Hepatocyte (in vitro differentiated cells): Measurements from ENCODE around the gene PRKCA. TPM values are rescaled to one million over a fixed set of nuclear protein-coding genes. Genes with fewer than 3 reads are reported as not detected.

Experiments used
- DNase-seq: peaks from one replicate; pipeline ENCODE4 v3.0.0-alpha.2; 2016; ENCODE audit warnings: low spot score
- H2AFZ ChIP-seq: fragments of 200-600 bp; sonication (generic); 2 replicates; pipeline ENCODE4 v1.6.0; 2016; ENCODE audit warnings: antibody characterized with exemption, mild to moderate bottlenecking
- H3K27ac ChIP-seq: fragments of 200-600 bp; sonication (generic); 2 replicates; pipeline ENCODE4 v1.5.1; 2016; ENCODE audit warnings: mild to moderate bottlenecking
- H3K27me3 ChIP-seq: fragments of 200-600 bp; sonication (generic); 2 replicates; pipeline ENCODE4 v1.6.1; 2016
- H3K36me3 ChIP-seq: fragments of 200-600 bp; sonication (generic); replicated peaks from 2 replicates; pipeline ENCODE4 v1.5.1; 2016; ENCODE audit warnings: low read depth; ENCODE audit not compliant: insufficient read depth
- H3K4me1 ChIP-seq: fragments of 200-600 bp; sonication (generic); 2 replicates; pipeline ENCODE4 v1.5.1; 2016; ENCODE audit warnings: mild to moderate bottlenecking, moderate library complexity; ENCODE audit not compliant: insufficient read depth
- H3K4me2 ChIP-seq: fragments of 200-600 bp; sonication (generic); 2 replicates; pipeline ENCODE4 v1.6.0; 2016
- H3K4me3 ChIP-seq: fragments of 200-600 bp; sonication (generic); 2 replicates; pipeline ENCODE4 v1.5.1; 2016; ENCODE audit warnings: mild to moderate bottlenecking
- H3K79me2 ChIP-seq: fragments of 200-600 bp; sonication (generic); 2 replicates; pipeline ENCODE4 v1.6.0; 2017; ENCODE audit warnings: mild to moderate bottlenecking
- H3K9me2 ChIP-seq: fragments of 200-600 bp; sonication (generic); replicated peaks from 2 replicates; pipeline ENCODE4 v1.6.0; 2017; ENCODE audit warnings: mild to moderate bottlenecking; ENCODE audit not compliant: insufficient read depth
- H3K9me3 ChIP-seq: fragments of 200-600 bp; sonication (generic); 2 replicates; pipeline ENCODE4 v1.5.1; 2016; ENCODE audit warnings: low read depth, mild to moderate bottlenecking
- H4K20me1 ChIP-seq: fragments of 200-600 bp; sonication (generic); 2 replicates; pipeline ENCODE4 v1.6.0; 2016; ENCODE audit warnings: mild to moderate bottlenecking; ENCODE audit not compliant: insufficient read depth, poor library complexity, severe bottlenecking
- EZH2 ChIP-seq: fragments of 200-600 bp; sonication (generic); IDR thresholded peaks from 2 replicates; pipeline ENCODE4 v1.6.1; 2016; ENCODE audit warnings: antibody characterized with exemption, mild to moderate bottlenecking, borderline replicate concordance
- EZH2phosphoT487 ChIP-seq: fragments of 200-600 bp; sonication (generic); IDR thresholded peaks from one replicate; pipeline ENCODE4 v1.6.1; 2018; ENCODE audit warnings: antibody characterized with exemption, mild to moderate bottlenecking, low read depth, moderate library complexity; ENCODE audit not compliant: unreplicated experiment, severe bottlenecking
- WGBS: methylation state at CpG from one replicate; pipeline ENCODE4 v1.1.6; 2016; ENCODE audit warnings: low lambda C conversion rate; ENCODE audit errors: missing lambda C conversion rate; 5-methylcytosine and 5-hydroxymethylcytosine counted together
- polyA plus RNA-seq: library from polyadenylated mRNA; unstranded; fragments of >200 nt; fragmentation: Nextera tagmentation; extraction: Ambion mirVana; gene quantifications from 2 replicates; pipeline ENCODE4 v1.2.1, GENCODE V29; 2016
- total RNA-seq: library from RNA; depleted of rRNA; stranded (reverse); fragments of >200 nt; gene quantifications from 2 replicates; pipeline ENCODE4 v1.2.3, GENCODE V29; 2014
- TF ChIP-seq, protein P1 (sequence below): fragments of 200-600 bp; sonication (generic); IDR thresholded peaks from 2 replicates; pipeline ENCODE4 v1.5.1; 2016; ENCODE audit warnings: antibody characterized with exemption, mild to moderate bottlenecking; ENCODE audit not compliant: poor library complexity

The PRKCA gene
- total and polyA plus RNA-seq, 2 experiments from 2014 or later = 5.9 to 18.5 TPM

DNA sequence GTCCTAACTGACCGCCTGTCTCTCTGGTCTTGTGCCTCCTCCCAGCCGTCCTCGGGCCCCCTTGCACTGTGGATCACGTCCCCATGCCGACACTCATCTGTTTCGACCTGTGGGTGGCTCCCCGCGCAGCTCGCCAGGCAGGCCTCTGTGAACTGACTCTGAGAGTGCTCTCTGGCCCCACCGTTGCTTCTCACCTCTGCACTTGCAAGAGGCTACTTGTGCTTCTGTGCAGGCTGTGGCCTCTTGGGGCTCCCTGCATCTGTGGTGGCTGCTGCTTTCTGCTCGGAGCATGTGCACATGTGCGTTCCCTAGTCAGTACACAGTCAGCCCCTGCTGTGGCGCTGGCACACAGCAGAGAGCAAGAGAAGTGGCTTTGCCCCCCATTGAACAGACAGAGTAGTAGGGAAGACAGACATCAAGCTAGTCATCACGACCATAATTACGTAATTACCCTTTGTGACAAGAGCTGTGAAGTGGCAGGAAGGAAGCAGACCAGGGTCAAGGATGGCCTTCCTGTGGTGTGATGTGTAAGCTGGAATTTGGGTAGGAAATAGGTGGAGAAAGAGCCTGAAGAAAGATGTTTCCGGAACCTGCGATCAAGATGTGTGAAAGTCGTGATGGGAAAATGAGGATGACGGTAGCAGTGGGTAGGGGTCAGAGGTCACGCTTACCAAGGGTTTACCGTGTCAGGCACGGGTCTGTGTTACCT lies 276.5 kb downstream of the PRKCA start:
- no peak overlapping the region for H3K4me2 ChIP-seq
- no peak for TF ChIP-seq EZH2
- TF ChIP-seq EZH2phosphoT487 = no peak
- TF ChIP-seq, protein P1, sequence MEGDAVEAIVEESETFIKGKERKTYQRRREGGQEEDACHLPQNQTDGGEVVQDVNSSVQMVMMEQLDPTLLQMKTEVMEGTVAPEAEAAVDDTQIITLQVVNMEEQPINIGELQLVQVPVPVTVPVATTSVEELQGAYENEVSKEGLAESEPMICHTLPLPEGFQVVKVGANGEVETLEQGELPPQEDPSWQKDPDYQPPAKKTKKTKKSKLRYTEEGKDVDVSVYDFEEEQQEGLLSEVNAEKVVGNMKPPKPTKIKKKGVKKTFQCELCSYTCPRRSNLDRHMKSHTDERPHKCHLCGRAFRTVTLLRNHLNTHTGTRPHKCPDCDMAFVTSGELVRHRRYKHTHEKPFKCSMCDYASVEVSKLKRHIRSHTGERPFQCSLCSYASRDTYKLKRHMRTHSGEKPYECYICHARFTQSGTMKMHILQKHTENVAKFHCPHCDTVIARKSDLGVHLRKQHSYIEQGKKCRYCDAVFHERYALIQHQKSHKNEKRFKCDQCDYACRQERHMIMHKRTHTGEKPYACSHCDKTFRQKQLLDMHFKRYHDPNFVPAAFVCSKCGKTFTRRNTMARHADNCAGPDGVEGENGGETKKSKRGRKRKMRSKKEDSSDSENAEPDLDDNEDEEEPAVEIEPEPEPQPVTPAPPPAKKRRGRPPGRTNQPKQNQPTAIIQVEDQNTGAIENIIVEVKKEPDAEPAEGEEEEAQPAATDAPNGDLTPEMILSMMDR = no peak
- H3K4me3 ChIP-seq = no peak overlapping the region
- no peaks in the 10 kb centered on the region for H4K20me1 ChIP-seq
- H3K4me1 ChIP-seq = peaks cover 12% of the 10 kb centered on the region
- H3K27ac ChIP-seq = no peak overlapping the region
- peaks cover 5% of the 10 kb centered on the region for H3K79me2 ChIP-seq
- WGBS = 90% methylated on average over 22 of the region's 22 CpGs
- H3K27me3 ChIP-seq = no peaks in the 10 kb centered on the region
- no peaks in the 10 kb centered on the region for H3K9me2 ChIP-seq
- H3K9me3 ChIP-seq = no peaks in the 10 kb centered on the region
- no peak overlapping the region for H2AFZ ChIP-seq
- DNase-seq = no peak
- no peaks in the 10 kb centered on the region for H3K36me3 ChIP-seq

DNA sequence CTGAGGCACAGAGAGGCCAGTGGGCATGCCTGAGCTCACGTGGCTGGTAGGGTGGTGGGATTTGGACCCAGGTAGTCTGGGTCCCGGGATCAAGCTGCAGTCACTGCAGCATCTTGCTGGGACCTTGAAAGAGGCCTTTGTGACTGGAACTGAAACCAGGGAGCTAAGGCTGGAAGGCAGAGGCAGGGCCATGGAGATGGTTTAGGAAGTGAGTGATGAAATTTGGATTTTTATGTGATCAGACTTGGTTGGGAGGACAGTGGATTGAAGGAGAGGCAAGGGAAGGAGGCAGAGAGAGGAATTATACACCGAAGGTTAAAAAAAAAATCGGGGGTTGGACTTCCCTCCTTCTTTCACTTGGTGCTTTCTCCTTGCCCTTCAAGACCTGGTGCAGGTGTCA lies 277.1 kb downstream of the PRKCA start:
- no peak overlapping the region for H3K4me3 ChIP-seq
- H3K9me3 ChIP-seq = no peaks in the 10 kb centered on the region
- no peaks in the 10 kb centered on the region for H3K36me3 ChIP-seq
- peaks cover 14% of the 10 kb centered on the region for H3K4me1 ChIP-seq
- no peaks in the 10 kb centered on the region for H3K27me3 ChIP-seq
- WGBS = 98% methylated on average over 4 of the region's 4 CpGs
- H3K79me2 ChIP-seq = peaks cover 5% of the 10 kb centered on the region
- H3K27ac ChIP-seq = peak overlapping the region; percentile 58
- TF ChIP-seq, protein P1 = no peak
- TF ChIP-seq EZH2 (no peak), EZH2phosphoT487 (no peak)
- H3K4me2 ChIP-seq = no peak overlapping the region
- H2AFZ ChIP-seq = no peak overlapping the region
- DNase-seq = no peak
- no peaks in the 10 kb centered on the region for H3K9me2 ChIP-seq
- H4K20me1 ChIP-seq = no peaks in the 10 kb centered on the region

DNA sequence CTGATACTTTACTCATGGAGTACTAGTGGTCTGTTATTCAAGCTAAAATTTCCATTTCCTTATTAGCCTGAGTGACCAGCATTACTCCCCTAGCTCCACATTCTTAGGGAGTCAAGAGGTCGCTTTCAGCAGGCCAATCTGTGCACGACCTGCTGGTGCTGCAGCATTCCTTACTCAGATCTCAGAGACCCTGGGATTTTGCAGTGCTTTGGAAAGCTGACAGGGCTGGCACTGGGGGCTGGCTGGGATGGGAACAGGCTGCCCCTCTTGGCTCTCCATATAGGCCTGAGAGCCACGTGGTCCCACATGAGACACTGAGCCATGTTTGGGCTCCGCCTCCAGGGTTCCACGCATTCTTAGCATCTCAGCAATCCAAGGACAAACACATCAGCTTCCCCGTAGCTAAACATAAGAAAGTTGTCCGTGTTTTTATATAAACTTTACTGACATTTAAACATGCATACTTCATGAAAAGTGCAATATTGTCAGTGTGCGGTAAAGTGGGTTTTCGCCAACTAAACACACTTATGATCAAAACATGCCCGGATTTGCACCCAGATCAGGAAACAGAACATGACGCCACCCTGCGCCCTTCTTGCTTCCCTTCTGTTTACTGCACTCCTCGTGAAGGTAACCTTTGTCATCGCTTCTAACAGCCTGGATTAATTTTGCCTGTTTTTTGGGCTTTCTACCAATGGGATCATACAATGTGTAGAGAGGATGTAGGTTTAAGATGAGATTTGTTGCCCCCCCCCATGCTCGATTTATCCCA lies 278.0 kb downstream of the PRKCA start:
- H3K9me2 ChIP-seq = no peaks in the 10 kb centered on the region
- H2AFZ ChIP-seq = no peak overlapping the region
- no peak for TF ChIP-seq EZH2
- TF ChIP-seq, protein P1 = no peak
- TF ChIP-seq EZH2phosphoT487 = no peak
- H3K4me3 ChIP-seq = no peak overlapping the region
- no peaks in the 10 kb centered on the region for H4K20me1 ChIP-seq
- no peaks in the 10 kb centered on the region for H3K9me3 ChIP-seq
- H3K27me3 ChIP-seq = no peaks in the 10 kb centered on the region
- peaks cover 5% of the 10 kb centered on the region for H3K79me2 ChIP-seq
- no peaks in the 10 kb centered on the region for H3K36me3 ChIP-seq
- WGBS = 58% methylated on average over 15 of the region's 15 CpGs
- DNase-seq = peak; percentile 39
- no peak overlapping the region for H3K4me2 ChIP-seq
- H3K4me1 ChIP-seq = peaks cover 14% of the 10 kb centered on the region
- H3K27ac ChIP-seq = peak overlapping the region; percentile 58
